ENCODE results near the gene PARS2. TPM values are rescaled to one million over a fixed set of nuclear protein-coding genes. Genes with fewer than 3 reads are reported as not detected.

PARS2 gene
- total RNA-seq, 1 donor from 2014 or later: 5.1 TPM

DNA sequence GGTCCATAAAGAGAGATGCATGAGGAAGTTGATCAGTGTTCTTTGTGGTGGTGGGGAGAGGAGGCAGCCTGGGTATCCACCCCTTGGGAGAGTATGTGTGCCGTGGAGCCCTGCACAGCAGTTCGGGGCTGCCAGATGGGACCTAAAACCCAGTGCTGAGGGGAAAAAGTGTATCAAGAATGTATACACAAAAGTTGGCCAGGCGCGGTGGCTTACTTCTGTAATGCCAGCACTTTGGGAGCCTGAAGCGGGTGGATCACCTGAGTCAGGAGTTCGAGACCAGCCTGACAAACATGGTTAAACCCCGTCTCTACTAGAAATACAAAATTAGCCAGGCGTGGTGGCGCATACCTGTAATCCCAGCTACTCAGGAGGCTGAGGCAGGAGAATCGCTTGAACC lies 52.8 kb downstream of the PARS2 start:
- Histone ChIP-seq H3K4me3 (no peak overlapping the region), H3K9me3 (replicated peaks) (no peaks in the 10 kb centered on the region), H3K27ac (replicated peaks) (no peak overlapping the region), H3K36me3 (no peaks in the 10 kb centered on the region), H3K4me1 (peaks cover 17% of the 10 kb centered on the region), H3K27me3 (ENCODE audit: low read depth) (peaks cover 4% of the 10 kb centered on the region)
- no peak for DNase-seq
- TF ChIP-seq, protein P1, sequence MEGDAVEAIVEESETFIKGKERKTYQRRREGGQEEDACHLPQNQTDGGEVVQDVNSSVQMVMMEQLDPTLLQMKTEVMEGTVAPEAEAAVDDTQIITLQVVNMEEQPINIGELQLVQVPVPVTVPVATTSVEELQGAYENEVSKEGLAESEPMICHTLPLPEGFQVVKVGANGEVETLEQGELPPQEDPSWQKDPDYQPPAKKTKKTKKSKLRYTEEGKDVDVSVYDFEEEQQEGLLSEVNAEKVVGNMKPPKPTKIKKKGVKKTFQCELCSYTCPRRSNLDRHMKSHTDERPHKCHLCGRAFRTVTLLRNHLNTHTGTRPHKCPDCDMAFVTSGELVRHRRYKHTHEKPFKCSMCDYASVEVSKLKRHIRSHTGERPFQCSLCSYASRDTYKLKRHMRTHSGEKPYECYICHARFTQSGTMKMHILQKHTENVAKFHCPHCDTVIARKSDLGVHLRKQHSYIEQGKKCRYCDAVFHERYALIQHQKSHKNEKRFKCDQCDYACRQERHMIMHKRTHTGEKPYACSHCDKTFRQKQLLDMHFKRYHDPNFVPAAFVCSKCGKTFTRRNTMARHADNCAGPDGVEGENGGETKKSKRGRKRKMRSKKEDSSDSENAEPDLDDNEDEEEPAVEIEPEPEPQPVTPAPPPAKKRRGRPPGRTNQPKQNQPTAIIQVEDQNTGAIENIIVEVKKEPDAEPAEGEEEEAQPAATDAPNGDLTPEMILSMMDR (IDR thresholded peaks at IDR 0.05; ENCODE audit: borderline replicate concordance): no peak
- intact Hi-C loops (cut with micrococcal nuclease): no loop called here

DNA sequence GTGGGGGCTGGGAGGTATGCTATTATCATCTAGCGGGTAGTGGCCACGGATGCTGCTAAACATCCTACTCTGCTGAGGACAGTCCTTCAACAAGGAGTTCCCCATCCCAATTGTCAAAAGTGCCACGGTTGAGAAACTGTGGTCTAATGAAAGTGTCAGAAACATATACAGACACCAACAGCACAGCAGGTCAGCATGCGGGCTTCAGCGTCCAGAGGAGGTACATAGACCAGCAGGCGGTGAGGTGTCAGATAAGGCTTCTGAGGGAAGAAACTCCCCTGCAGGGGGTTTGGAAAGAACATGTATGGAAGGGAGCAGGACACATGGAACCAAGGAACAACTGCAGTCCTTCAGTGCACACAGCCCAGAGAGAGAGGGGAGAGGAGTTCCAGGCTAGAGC lies 53.5 kb downstream of the PARS2 start:
- intact Hi-C loops (cut with micrococcal nuclease): no loop called here
- Histone ChIP-seq H3K27ac (replicated peaks) (no peak overlapping the region), H3K4me3 (no peak overlapping the region), H3K36me3 (no peaks in the 10 kb centered on the region), H3K9me3 (replicated peaks) (no peaks in the 10 kb centered on the region), H3K4me1 (peaks cover 10% of the 10 kb centered on the region), H3K27me3 (ENCODE audit: low read depth) (peaks cover 4% of the 10 kb centered on the region)
- no peak for DNase-seq
- TF ChIP-seq, protein P1 (IDR thresholded peaks at IDR 0.05; ENCODE audit: borderline replicate concordance): no peak

DNA sequence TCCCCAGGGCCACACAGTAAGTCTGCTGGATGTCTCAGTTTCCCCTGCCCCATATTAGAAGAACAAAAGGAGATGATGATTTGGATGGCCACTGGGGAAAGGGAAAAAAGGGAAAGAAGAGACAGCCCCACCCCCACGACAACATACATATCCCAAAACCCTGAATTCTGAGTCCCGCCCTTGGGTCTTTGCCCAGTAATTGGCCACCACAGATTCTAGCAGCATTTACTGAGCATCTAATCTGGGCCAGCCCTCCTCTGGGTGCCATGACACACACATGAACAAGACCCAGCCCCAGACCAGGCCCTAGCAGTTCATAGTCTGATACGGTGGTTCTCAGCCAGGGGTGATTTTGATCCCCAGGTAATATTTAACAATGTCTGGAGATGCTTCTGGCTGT lies 53.9 kb downstream of the PARS2 start:
- TF ChIP-seq, protein P1 (IDR thresholded peaks at IDR 0.05; ENCODE audit: borderline replicate concordance): no peak
- DNase-seq: no peak

DNA sequence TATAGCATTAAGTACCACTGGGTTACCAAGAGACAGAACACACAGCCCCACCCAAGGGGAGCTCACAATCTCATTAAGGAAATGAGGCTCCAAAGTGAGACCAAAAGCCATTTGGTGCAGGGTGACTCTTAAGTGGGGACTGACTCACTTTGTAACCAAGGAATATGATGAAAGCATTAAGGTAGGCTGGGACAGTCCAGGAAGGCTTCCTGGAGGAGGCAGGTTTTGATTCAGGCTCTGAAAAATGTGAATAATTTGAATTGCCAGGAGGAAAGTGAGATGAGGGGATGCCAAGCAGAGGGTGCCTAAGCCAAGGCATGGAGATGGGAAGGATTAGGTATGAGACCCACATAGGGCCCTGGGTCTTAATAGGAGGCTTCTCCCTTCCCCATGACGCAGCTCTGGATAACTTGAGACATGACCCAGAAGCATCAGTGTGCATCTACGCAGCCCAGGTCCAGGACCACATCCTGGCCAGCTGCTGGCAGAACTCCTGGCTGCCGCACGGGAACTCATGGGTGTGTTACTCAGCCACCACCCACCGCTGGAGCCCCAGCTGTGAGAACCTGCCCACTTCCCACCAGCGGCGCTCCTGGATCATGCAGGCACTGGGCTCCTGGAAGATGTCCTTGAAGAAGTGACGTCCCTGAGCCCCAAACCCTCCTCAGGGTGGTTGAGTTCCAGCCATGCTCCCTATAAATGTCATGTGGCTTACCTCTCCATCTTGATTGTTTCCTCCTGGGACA lies 54.6 kb downstream of the PARS2 start:
- no peaks in the 10 kb centered on the region for H3K9me3 ChIP-seq (replicated peaks)
- TF ChIP-seq, protein P1 (IDR thresholded peaks at IDR 0.05; ENCODE audit: borderline replicate concordance): no peak
- peaks cover 4% of the 10 kb centered on the region for H3K27me3 ChIP-seq (ENCODE audit: low read depth)
- no peaks in the 10 kb centered on the region for H3K4me1 ChIP-seq
- H3K4me3 ChIP-seq: no peak overlapping the region
- H3K27ac ChIP-seq (replicated peaks): no peak overlapping the region
- no peak for DNase-seq
- intact Hi-C loops (cut with micrococcal nuclease): no loop called here
- no peaks in the 10 kb centered on the region for H3K36me3 ChIP-seq

More for the DNA sequence above, 53.9 kb downstream of the PARS2 start:
- Histone ChIP-seq H3K27ac (replicated peaks) (no peak overlapping the region), H3K9me3 (replicated peaks) (no peaks in the 10 kb centered on the region), H3K4me3 (no peak overlapping the region), H3K27me3 (ENCODE audit: low read depth) (peaks cover 4% of the 10 kb centered on the region), H3K36me3 (no peaks in the 10 kb centered on the region), H3K4me1 (peaks cover 7% of the 10 kb centered on the region)
- intact Hi-C loops (cut with micrococcal nuclease): no loop called here

DNA sequence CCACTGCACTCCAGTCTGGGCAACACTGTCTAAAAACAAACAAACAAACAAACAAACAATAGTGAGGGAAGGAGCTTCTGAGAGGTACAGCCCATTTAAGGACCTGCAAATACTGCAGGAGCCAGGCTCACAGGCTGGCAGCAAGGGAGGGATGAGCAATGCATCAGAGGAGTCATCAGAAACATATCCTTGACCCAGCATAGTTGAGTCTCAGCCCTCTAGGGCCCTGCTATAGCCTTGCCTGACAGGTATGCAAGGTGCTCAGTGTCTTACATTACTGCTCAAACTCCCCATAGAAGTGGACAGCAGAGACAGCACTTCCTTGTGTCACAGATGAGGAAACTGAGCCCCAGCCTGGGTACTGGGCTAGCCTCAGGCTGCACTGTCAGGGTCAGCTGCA lies 55.9 kb downstream of the PARS2 start:
- Histone ChIP-seq H3K27ac (replicated peaks) (no peak overlapping the region), H3K4me3 (no peak overlapping the region), H3K27me3 (ENCODE audit: low read depth) (peaks cover 4% of the 10 kb centered on the region), H3K4me1 (no peaks in the 10 kb centered on the region), H3K36me3 (no peaks in the 10 kb centered on the region), H3K9me3 (replicated peaks) (no peaks in the 10 kb centered on the region)
- intact Hi-C loops (cut with micrococcal nuclease): no loop called here
- TF ChIP-seq, protein P1 (IDR thresholded peaks at IDR 0.05; ENCODE audit: borderline replicate concordance): no peak
- DNase-seq: no peak

Other genes with a start within 250 kb of the PARS2 start
- gene ACOT11, start 216.3 kb downstream of the PARS2 start, total RNA-seq: 64.8 TPM
- gene FAM151A, start 141.0 kb downstream of the PARS2 start, total RNA-seq: 0.80 TPM
- 6.8 TPM for gene MROH7, start 122.7 kb downstream of the PARS2 start, total RNA-seq
- gene TTC4, start 48.7 kb downstream of the PARS2 start, total RNA-seq: 16.1 TPM
- gene TTC22, start 36.8 kb upstream of the PARS2 start, total RNA-seq: 0.14 TPM
- 12.8 TPM for gene DHCR24, start 122.7 kb upstream of the PARS2 start, total RNA-seq
- gene TMEM61, start 216.1 kb upstream of the PARS2 start, total RNA-seq: not detected
- gene BSND, start 234.4 kb upstream of the PARS2 start, total RNA-seq: not detected